Hepatocyte (in vitro differentiated cells): ENCODE results near the gene SLC39A7.

ENCODE experiments used
- EZH2 ChIP-seq: fragments of 200-600 bp; sonication (generic); IDR thresholded peaks from 2 replicates; pipeline ENCODE4 v1.6.1; 2016; ENCODE audit warnings: antibody characterized with exemption, mild to moderate bottlenecking, borderline replicate concordance
- EZH2phosphoT487 ChIP-seq: fragments of 200-600 bp; sonication (generic); IDR thresholded peaks from one replicate; pipeline ENCODE4 v1.6.1; 2018; ENCODE audit warnings: antibody characterized with exemption, mild to moderate bottlenecking, low read depth, moderate library complexity; ENCODE audit not compliant: unreplicated experiment, severe bottlenecking
- TF ChIP-seq, protein P1 (sequence below): fragments of 200-600 bp; sonication (generic); IDR thresholded peaks from 2 replicates; pipeline ENCODE4 v1.5.1; 2016; ENCODE audit warnings: antibody characterized with exemption, mild to moderate bottlenecking; ENCODE audit not compliant: poor library complexity

GRCh38 chr6:33174784-33175183 is 25.9 kb upstream of the SLC39A7 start:
- TF ChIP-seq, protein P1, sequence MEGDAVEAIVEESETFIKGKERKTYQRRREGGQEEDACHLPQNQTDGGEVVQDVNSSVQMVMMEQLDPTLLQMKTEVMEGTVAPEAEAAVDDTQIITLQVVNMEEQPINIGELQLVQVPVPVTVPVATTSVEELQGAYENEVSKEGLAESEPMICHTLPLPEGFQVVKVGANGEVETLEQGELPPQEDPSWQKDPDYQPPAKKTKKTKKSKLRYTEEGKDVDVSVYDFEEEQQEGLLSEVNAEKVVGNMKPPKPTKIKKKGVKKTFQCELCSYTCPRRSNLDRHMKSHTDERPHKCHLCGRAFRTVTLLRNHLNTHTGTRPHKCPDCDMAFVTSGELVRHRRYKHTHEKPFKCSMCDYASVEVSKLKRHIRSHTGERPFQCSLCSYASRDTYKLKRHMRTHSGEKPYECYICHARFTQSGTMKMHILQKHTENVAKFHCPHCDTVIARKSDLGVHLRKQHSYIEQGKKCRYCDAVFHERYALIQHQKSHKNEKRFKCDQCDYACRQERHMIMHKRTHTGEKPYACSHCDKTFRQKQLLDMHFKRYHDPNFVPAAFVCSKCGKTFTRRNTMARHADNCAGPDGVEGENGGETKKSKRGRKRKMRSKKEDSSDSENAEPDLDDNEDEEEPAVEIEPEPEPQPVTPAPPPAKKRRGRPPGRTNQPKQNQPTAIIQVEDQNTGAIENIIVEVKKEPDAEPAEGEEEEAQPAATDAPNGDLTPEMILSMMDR = no peak
- TF ChIP-seq EZH2 (no peak), EZH2phosphoT487 (no peak)
